DMS114 treated with DMSO at 0.1 percent for 48 hours (cell line): ENCODE data around the gene ABCA8.

Experiments
- DNase-seq: peaks from one replicate; lab custom pipeline; 2025; ENCODE audit not compliant: unreplicated experiment; lab: John Stamatoyannopoulos, UW

ABCA8 gene

GRCh38 chr17:68870976-68871375 is 84.2 kb downstream of the ABCA8 start:
- DNase-seq: no peak

GRCh38 chr17:68870161-68870826 is 84.9 kb downstream of the ABCA8 start:
- no peak for DNase-seq

- DNase-seq: no peak
Measured at GRCh38 chr17:68868708-68869107, 86.5 kb downstream of the ABCA8 start.

GRCh38 chr17:68867759-68868516 is 87.3 kb downstream of the ABCA8 start:
- no peak for DNase-seq

- DNase-seq: no peak
Measured at GRCh38 chr17:68865584-68865983, 89.6 kb downstream of the ABCA8 start.

- DNase-seq: no peak
Measured at GRCh38 chr17:68863091-68863652, 92.0 kb downstream of the ABCA8 start.

GRCh38 chr17:68861602-68862001 is 93.6 kb downstream of the ABCA8 start:
- no peak for DNase-seq

GRCh38 chr17:68860941-68861340 is 94.3 kb downstream of the ABCA8 start:
- no peak for DNase-seq

- no peak for DNase-seq
Measured at GRCh38 chr17:68854452-68854851, 100.7 kb downstream of the ABCA8 start.

- no peak for DNase-seq
Measured at GRCh38 chr17:68853439-68853838, 101.8 kb downstream of the ABCA8 start.

- no peak for DNase-seq
Measured at GRCh38 chr17:68853036-68853435, 102.2 kb downstream of the ABCA8 start.

- DNase-seq: no peak
Measured at GRCh38 chr17:68851890-68852289, 103.3 kb downstream of the ABCA8 start.

- no peak for DNase-seq
Measured at GRCh38 chr17:68850749-68851510, 104.3 kb downstream of the ABCA8 start.

- no peak for DNase-seq
Measured at GRCh38 chr17:68849673-68850610, 105.2 kb downstream of the ABCA8 start.

GRCh38 chr17:68847711-68848110 is 107.5 kb downstream of the ABCA8 start:
- no peak for DNase-seq

GRCh38 chr17:68843522-68843921 is 111.7 kb downstream of the ABCA8 start:
- no peak for DNase-seq

GRCh38 chr17:68840073-68840472 is 115.1 kb downstream of the ABCA8 start:
- no peak for DNase-seq

GRCh38 chr17:68835071-68835470 is 120.1 kb downstream of the ABCA8 start:
- no peak for DNase-seq

GRCh38 chr17:68834328-68834836 is 120.8 kb downstream of the ABCA8 start:
- DNase-seq: no peak

- DNase-seq: no peak
Measured at GRCh38 chr17:68832109-68832802, 122.9 kb downstream of the ABCA8 start.
